DMS153 treated with DMSO at 0.1 percent for 48 hours (cell line): ENCODE data around the gene ACSS1.

Source experiments
- DNase-seq: peaks from one replicate; lab custom pipeline; 2025; ENCODE audit not compliant: unreplicated experiment; lab: John Stamatoyannopoulos, UW

ACSS1 gene

GRCh38 chr20:24979036-24979960 lies 78.6 kb downstream of the ACSS1 start:
- no peak for DNase-seq

- DNase-seq: no peak
These were observed 79.4 kb downstream of the ACSS1 start for GRCh38 chr20:24978513-24978912.

- no peak for DNase-seq
These were observed 80.1 kb downstream of the ACSS1 start for GRCh38 chr20:24977797-24978196.

- no peak for DNase-seq
These were observed 80.6 kb downstream of the ACSS1 start for GRCh38 chr20:24977336-24977735.

- no peak for DNase-seq
These were observed 85.6 kb downstream of the ACSS1 start for GRCh38 chr20:24972341-24972740.

- no peak for DNase-seq
These were observed 86.4 kb downstream of the ACSS1 start for GRCh38 chr20:24971376-24972101.

- no peak for DNase-seq
These were observed 87.2 kb downstream of the ACSS1 start for GRCh38 chr20:24970754-24971153.

- no peak for DNase-seq
These were observed 87.8 kb downstream of the ACSS1 start for GRCh38 chr20:24970030-24970553.

GRCh38 chr20:24969186-24970029 lies 88.5 kb downstream of the ACSS1 start:
- DNase-seq: no peak

- DNase-seq: no peak
These were observed 89.6 kb downstream of the ACSS1 start for GRCh38 chr20:24968278-24968800.

- no peak for DNase-seq
These were observed 91.5 kb downstream of the ACSS1 start for GRCh38 chr20:24966317-24967012.

- no peak for DNase-seq
These were observed 92.6 kb downstream of the ACSS1 start for GRCh38 chr20:24965065-24965919.

GRCh38 chr20:24964506-24964840 lies 93.5 kb downstream of the ACSS1 start:
- no peak for DNase-seq

GRCh38 chr20:24963672-24964505 lies 94.0 kb downstream of the ACSS1 start:
- DNase-seq: no peak

- no peak for DNase-seq
These were observed 95.4 kb downstream of the ACSS1 start for GRCh38 chr20:24962510-24962909.

- no peak for DNase-seq
These were observed 95.8 kb downstream of the ACSS1 start for GRCh38 chr20:24962182-24962492.

GRCh38 chr20:24961384-24962181 lies 96.4 kb downstream of the ACSS1 start:
- no peak for DNase-seq

- DNase-seq: no peak
These were observed 97.1 kb downstream of the ACSS1 start for GRCh38 chr20:24960861-24961260.
